OCI-LY7 (cell line): ENCODE data around the gene TMPRSS6.

Experiments used
- EZH2phosphoT487 ChIP-seq: fragments of 200-600 bp; sonication (generic); IDR thresholded peaks from 2 replicates; pipeline ENCODE4 v1.6.1; 2018; ENCODE audit warnings: low read depth, borderline replicate concordance, mild to moderate bottlenecking, mixed run types, antibody characterized with exemption, low read length, moderate library complexity, mixed read lengths
- TF ChIP-seq, protein P1 (sequence below): fragments of 200-600 bp; sonication (generic); conservative IDR thresholded peaks from 2 replicates; pipeline ENCODE4 v1.5.1; 2014; ENCODE audit warnings: mild to moderate bottlenecking, antibody characterized with exemption, low read length, moderate library complexity, mixed read lengths

DNA sequence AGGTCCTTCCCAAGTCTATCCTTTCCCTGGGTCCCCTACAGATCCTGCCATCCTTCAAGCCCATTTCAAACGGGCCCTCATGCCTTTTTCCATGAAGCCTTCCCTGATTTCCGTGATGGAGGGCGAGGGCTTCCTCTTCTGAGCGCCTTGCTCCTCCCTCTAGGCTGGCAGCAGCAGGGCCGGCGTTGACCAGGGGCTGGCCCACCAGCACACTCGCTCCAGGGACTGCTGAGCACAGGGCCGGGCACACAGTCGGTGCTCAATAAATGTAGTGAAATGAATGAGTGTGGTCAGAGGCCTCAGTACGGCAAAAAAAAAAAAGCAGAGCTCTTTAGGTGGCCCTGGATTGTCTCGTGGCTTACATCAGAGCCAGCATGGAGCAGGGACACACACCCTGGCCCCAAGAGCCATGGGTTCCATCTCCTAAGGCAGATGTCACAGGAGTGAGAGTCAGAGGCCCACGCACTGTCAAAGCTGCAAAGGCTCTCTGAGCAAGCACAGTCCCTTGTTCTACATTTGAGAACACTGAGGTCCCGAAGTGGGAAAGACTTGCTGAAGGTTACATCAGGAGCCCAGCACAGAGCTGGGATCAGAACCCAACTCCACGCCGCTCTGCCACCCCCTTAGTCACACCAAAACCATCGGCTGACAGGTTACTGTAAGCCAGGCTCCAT is 37.1 kb upstream of the TMPRSS6 start:
- TF ChIP-seq, protein P1, sequence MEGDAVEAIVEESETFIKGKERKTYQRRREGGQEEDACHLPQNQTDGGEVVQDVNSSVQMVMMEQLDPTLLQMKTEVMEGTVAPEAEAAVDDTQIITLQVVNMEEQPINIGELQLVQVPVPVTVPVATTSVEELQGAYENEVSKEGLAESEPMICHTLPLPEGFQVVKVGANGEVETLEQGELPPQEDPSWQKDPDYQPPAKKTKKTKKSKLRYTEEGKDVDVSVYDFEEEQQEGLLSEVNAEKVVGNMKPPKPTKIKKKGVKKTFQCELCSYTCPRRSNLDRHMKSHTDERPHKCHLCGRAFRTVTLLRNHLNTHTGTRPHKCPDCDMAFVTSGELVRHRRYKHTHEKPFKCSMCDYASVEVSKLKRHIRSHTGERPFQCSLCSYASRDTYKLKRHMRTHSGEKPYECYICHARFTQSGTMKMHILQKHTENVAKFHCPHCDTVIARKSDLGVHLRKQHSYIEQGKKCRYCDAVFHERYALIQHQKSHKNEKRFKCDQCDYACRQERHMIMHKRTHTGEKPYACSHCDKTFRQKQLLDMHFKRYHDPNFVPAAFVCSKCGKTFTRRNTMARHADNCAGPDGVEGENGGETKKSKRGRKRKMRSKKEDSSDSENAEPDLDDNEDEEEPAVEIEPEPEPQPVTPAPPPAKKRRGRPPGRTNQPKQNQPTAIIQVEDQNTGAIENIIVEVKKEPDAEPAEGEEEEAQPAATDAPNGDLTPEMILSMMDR: no peak
- TF ChIP-seq EZH2phosphoT487: no peak
